ENCODE measurements around the gene NELFB. TPM values are rescaled to one million over a fixed set of nuclear protein-coding genes. Genes with fewer than 3 reads are reported as not detected.

NELFB gene
- polyA plus RNA-seq, 1 donor (not counting 4 experiments of a cell fraction or from before 2014, with no cell fraction given): 25.1 TPM

- DNase-seq (ENCODE audit: low read depth, low spot score) (no peak), FAIRE-seq (no peak)
- H3K9me3 ChIP-seq (ENCODE audit: control insufficient read depth, low read depth, low read length): no peaks in the 10 kb centered on the region
- H3K9me1 ChIP-seq (ENCODE audit: control insufficient read depth, extremely low read depth, insufficient read depth, low read length): no peaks in the 10 kb centered on the region
- no peak overlapping the region for H3K27ac ChIP-seq (ENCODE audit: control insufficient read depth, insufficient read depth, low read length)
- H3K4me3 ChIP-seq (ENCODE audit: control insufficient read depth in 2 of 3, extremely low read depth in 1 of 3, insufficient read depth in 2 of 3, low read depth in 1 of 3, low read length in 3 of 3): no peak overlapping the region
- no peak overlapping the region for H3K9ac ChIP-seq (ENCODE audit: control insufficient read depth, extremely low read depth, insufficient read depth, low read length)
- TF ChIP-seq EZH2 (IDR thresholded peaks at IDR 0.05; ENCODE audit: low read length): no peak
- TF ChIP-seq CTCF (optimal IDR thresholded peaks at IDR 0.05 in 1 of 3, IDR thresholded peaks at IDR 0.05 in 1 of 3, conservative IDR thresholded peaks at IDR 0.05 in 1 of 3; ENCODE audit: extremely low read depth in 1 of 3, insufficient read depth in 2 of 3, low read length in 3 of 3): no peak
- dilution Hi-C loops (cut with MboI; ENCODE audit: extremely low pct_ligation_motif_present, low sequenced_read_pairs): no loop called here
- H4K20me1 ChIP-seq (ENCODE audit: control insufficient read depth, extremely low read depth, insufficient read depth, low read length): no peaks in the 10 kb centered on the region
- no peaks in the 10 kb centered on the region for H3K79me2 ChIP-seq (ENCODE audit: control insufficient read depth, insufficient read depth, low read length)
- H3K36me3 ChIP-seq (ENCODE audit: control insufficient read depth in 2 of 2, extremely low read depth in 1 of 2, insufficient read depth in 2 of 2, low read length in 2 of 2): no peaks in the 10 kb centered on the region
- no peak overlapping the region for H3K4me2 ChIP-seq (ENCODE audit: control insufficient read depth, extremely low read depth, insufficient read depth, low read depth, low read length)
- no peak overlapping the region for H2AFZ ChIP-seq (ENCODE audit: control insufficient read depth, low read length)
- H3K27me3 ChIP-seq (ENCODE audit: control insufficient read depth, extremely low read depth, insufficient read depth, low read length): peaks cover 21% of the 10 kb centered on the region
- peaks cover 3% of the 10 kb centered on the region for H3K4me1 ChIP-seq (ENCODE audit: control insufficient read depth, extremely low read depth, insufficient read depth, low read length)
These were observed 38.0 kb downstream of the NELFB start for GRCh38 chr9:137293094-137293481.

- H3K79me2 ChIP-seq (ENCODE audit: control insufficient read depth, insufficient read depth, low read length): no peaks in the 10 kb centered on the region
- dilution Hi-C loops (cut with MboI; ENCODE audit: extremely low pct_ligation_motif_present, low sequenced_read_pairs): no loop called here
- H3K4me2 ChIP-seq (ENCODE audit: control insufficient read depth, extremely low read depth, insufficient read depth, low read depth, low read length): no peak overlapping the region
- peaks cover 3% of the 10 kb centered on the region for H3K4me1 ChIP-seq (ENCODE audit: control insufficient read depth, extremely low read depth, insufficient read depth, low read length)
- H3K9me1 ChIP-seq (ENCODE audit: control insufficient read depth, extremely low read depth, insufficient read depth, low read length): no peaks in the 10 kb centered on the region
- no peaks in the 10 kb centered on the region for H3K36me3 ChIP-seq (ENCODE audit: control insufficient read depth in 2 of 2, extremely low read depth in 1 of 2, insufficient read depth in 2 of 2, low read length in 2 of 2)
- TF ChIP-seq EZH2 (IDR thresholded peaks at IDR 0.05; ENCODE audit: low read length): no peak
- no peak for TF ChIP-seq CTCF (optimal IDR thresholded peaks at IDR 0.05 in 1 of 3, IDR thresholded peaks at IDR 0.05 in 1 of 3, conservative IDR thresholded peaks at IDR 0.05 in 1 of 3; ENCODE audit: extremely low read depth in 1 of 3, insufficient read depth in 2 of 3, low read length in 3 of 3)
- H2AFZ ChIP-seq (ENCODE audit: control insufficient read depth, low read length): no peak overlapping the region
- no peak overlapping the region for H3K9ac ChIP-seq (ENCODE audit: control insufficient read depth, extremely low read depth, insufficient read depth, low read length)
- no peak overlapping the region for H3K27ac ChIP-seq (ENCODE audit: control insufficient read depth, insufficient read depth, low read length)
- H3K9me3 ChIP-seq (ENCODE audit: control insufficient read depth, low read depth, low read length): no peaks in the 10 kb centered on the region
- no peak for DNase-seq (ENCODE audit: low read depth, low spot score)
- peaks cover 21% of the 10 kb centered on the region for H3K27me3 ChIP-seq (ENCODE audit: control insufficient read depth, extremely low read depth, insufficient read depth, low read length)
- H3K4me3 ChIP-seq (ENCODE audit: control insufficient read depth in 2 of 3, extremely low read depth in 1 of 3, insufficient read depth in 2 of 3, low read depth in 1 of 3, low read length in 3 of 3): no peak overlapping the region
- H4K20me1 ChIP-seq (ENCODE audit: control insufficient read depth, extremely low read depth, insufficient read depth, low read length): no peaks in the 10 kb centered on the region
- no peak for FAIRE-seq
These were observed 38.5 kb downstream of the NELFB start for GRCh38 chr9:137293482-137294090.
